HepG2 (cell line): Measurements from ENCODE around the gene PTCD1. TPM values are rescaled to one million over a fixed set of nuclear protein-coding genes. Genes with fewer than 3 reads are reported as not detected.

ENCODE experiments used
- CHD2 ChIP-seq: IDR thresholded peaks from 2 replicates; pipeline ENCODE4 v1.6.1; 2011; ENCODE audit warnings: low read depth, low read length, improper control_type of control experiment
- EEA1 ChIP-seq: sonication (generic); formaldehyde crosslinking; IDR thresholded peaks from 2 replicates; pipeline ENCODE4 v1.5.1; 2020; ENCODE audit warnings: mild to moderate bottlenecking, missing genetic modification reagents, borderline replicate concordance
- HNRNPUL1 ChIP-seq: fragments of 200-400 bp; formaldehyde crosslinking; IDR thresholded peaks from 2 replicates; pipeline ENCODE4 v1.6.1; 2017; ENCODE audit warnings: low read depth, mild to moderate bottlenecking, low read length, moderate library complexity
- IKZF4 ChIP-seq: sonication (generic); formaldehyde crosslinking; IDR thresholded peaks from 2 replicates; pipeline ENCODE4 v1.5.1; 2020; ENCODE audit warnings: borderline replicate concordance, mild to moderate bottlenecking, low read depth, missing genetic modification reagents; ENCODE audit errors: not compliant biosample characterization
- KAT7 ChIP-seq: IDR thresholded peaks from 2 replicates; pipeline ENCODE4 v1.6.1; 2018; ENCODE audit warnings: borderline replicate concordance, missing compliant biosample characterization
- MLLT10 ChIP-seq: sonication (generic); formaldehyde crosslinking; IDR thresholded peaks from 2 replicates; pipeline ENCODE4 v1.4.0; 2020; ENCODE audit warnings: missing genetic modification reagents
- MZF1 ChIP-seq: sonication (generic); formaldehyde crosslinking; IDR thresholded peaks from 2 replicates; pipeline ENCODE4 v1.8.1; 2023; ENCODE audit warnings: mild to moderate bottlenecking, missing genetic modification reagents, borderline replicate concordance
- NFYC ChIP-seq: IDR thresholded peaks from 2 replicates; pipeline ENCODE4 v1.6.1; 2016; ENCODE audit warnings: missing genetic modification reagents, missing compliant biosample characterization
- SP2 ChIP-seq: sonication (generic); formaldehyde crosslinking; IDR thresholded peaks from 2 replicates; pipeline ENCODE4 v1.5.1; 2020; ENCODE audit warnings: mild to moderate bottlenecking, missing genetic modification reagents
- THAP11 ChIP-seq: IDR thresholded peaks from 2 replicates; pipeline ENCODE4 v1.6.1; 2016; ENCODE audit warnings: missing biosample characterization, missing genetic modification reagents
- XBP1 ChIP-seq: sonication (generic); formaldehyde crosslinking; IDR thresholded peaks from 2 replicates; pipeline ENCODE4 v1.5.0; 2020; ENCODE audit warnings: missing genetic modification reagents
- ZBTB21 ChIP-seq: sonication (generic); formaldehyde crosslinking; IDR thresholded peaks from 2 replicates; pipeline ENCODE4 v1.4.0; 2020; ENCODE audit warnings: missing genetic modification reagents
- ZFP36L1 ChIP-seq: sonication (generic); formaldehyde crosslinking; IDR thresholded peaks from 2 replicates; pipeline ENCODE4 v1.8.0; 2022; ENCODE audit warnings: mild to moderate bottlenecking, missing genetic modification reagents, moderate library complexity
- ZMYM3 ChIP-seq: sonication (generic); formaldehyde crosslinking; IDR thresholded peaks from 2 replicates; pipeline ENCODE4 v1.5.1; 2020; ENCODE audit warnings: mild to moderate bottlenecking, missing genetic modification reagents
- ZNF335 ChIP-seq: sonication (generic); formaldehyde crosslinking; IDR thresholded peaks from 2 replicates; pipeline ENCODE4 v1.4.0; 2020; ENCODE audit warnings: missing genetic modification reagents
- ZNF607 ChIP-seq: sonication (generic); formaldehyde crosslinking; IDR thresholded peaks from 2 replicates; pipeline ENCODE4 v1.5.1; 2020; ENCODE audit warnings: missing genetic modification reagents, mild to moderate bottlenecking, borderline replicate concordance
- ZNF790 ChIP-seq: sonication (generic); formaldehyde crosslinking; IDR thresholded peaks from 2 replicates; pipeline ENCODE4 v1.8.0; 2022; ENCODE audit warnings: missing genetic modification reagents, mild to moderate bottlenecking, borderline replicate concordance
- ZNF816 ChIP-seq: sonication (generic); formaldehyde crosslinking; IDR thresholded peaks from 2 replicates; pipeline ENCODE4 v1.8.0; 2022; ENCODE audit warnings: missing genetic modification reagents, mild to moderate bottlenecking, borderline replicate concordance
- ZSCAN25 ChIP-seq: sonication (generic); formaldehyde crosslinking; IDR thresholded peaks from 2 replicates; pipeline ENCODE4 v1.8.0; 2022; ENCODE audit warnings: mild to moderate bottlenecking, missing genetic modification reagents
- polyA plus RNA-seq, 8 experiments: library from polyadenylated mRNA; depleted of rRNA in 3 of 8; stranded (reverse) in 7 of 8; unstranded in 1 of 8; fragments of >200 nt; fragmentation: Illumina TruSeq in 4 of 8; extraction: Trizol in 4 of 8; gene quantifications; 2 replicates each; pipeline versions ENCODE4 v1.2.1 to v1.2.3, GENCODE V29; 2011 to 2016; ENCODE audit warnings: low read depth in 4 of 8, missing spikeins in 1 of 8, mixed read lengths in 1 of 8; ENCODE audit not compliant: insufficient read depth in 1 of 8
- total RNA-seq, 5 experiments: library from RNA; depleted of rRNA; stranded (reverse); fragments of >200 nt; fragmentation: Illumina TruSeq; extraction: Trizol; gene quantifications; 2 replicates each; pipeline ENCODE4 v1.2.3, GENCODE V29; 2016; ENCODE audit warnings: low read depth in 1 of 5
- TF ChIP-seq, protein P1 (sequence below): sonication (generic); formaldehyde crosslinking; IDR thresholded peaks from 2 replicates; pipeline ENCODE4 v1.4.0; 2020; ENCODE audit warnings: mild to moderate bottlenecking, missing genetic modification reagents
- TF ChIP-seq, protein P2 (sequence below): sonication (generic); formaldehyde crosslinking; IDR thresholded peaks from 2 replicates; pipeline ENCODE4 v1.8.0; 2023; ENCODE audit warnings: mild to moderate bottlenecking, missing genetic modification reagents
- TF ChIP-seq, protein P3 (sequence below): sonication (generic); formaldehyde crosslinking; conservative IDR thresholded peaks from 2 replicates; pipeline ENCODE4 v1.5.0; 2020; ENCODE audit warnings: missing genetic modification reagents

Gene PTCD1
- total and polyA plus RNA-seq, 2 of the 13 experiments (the other 11 are each of a cell fraction or from before 2014, with no cell fraction given): 3.0 to 8.4 TPM

DNA sequence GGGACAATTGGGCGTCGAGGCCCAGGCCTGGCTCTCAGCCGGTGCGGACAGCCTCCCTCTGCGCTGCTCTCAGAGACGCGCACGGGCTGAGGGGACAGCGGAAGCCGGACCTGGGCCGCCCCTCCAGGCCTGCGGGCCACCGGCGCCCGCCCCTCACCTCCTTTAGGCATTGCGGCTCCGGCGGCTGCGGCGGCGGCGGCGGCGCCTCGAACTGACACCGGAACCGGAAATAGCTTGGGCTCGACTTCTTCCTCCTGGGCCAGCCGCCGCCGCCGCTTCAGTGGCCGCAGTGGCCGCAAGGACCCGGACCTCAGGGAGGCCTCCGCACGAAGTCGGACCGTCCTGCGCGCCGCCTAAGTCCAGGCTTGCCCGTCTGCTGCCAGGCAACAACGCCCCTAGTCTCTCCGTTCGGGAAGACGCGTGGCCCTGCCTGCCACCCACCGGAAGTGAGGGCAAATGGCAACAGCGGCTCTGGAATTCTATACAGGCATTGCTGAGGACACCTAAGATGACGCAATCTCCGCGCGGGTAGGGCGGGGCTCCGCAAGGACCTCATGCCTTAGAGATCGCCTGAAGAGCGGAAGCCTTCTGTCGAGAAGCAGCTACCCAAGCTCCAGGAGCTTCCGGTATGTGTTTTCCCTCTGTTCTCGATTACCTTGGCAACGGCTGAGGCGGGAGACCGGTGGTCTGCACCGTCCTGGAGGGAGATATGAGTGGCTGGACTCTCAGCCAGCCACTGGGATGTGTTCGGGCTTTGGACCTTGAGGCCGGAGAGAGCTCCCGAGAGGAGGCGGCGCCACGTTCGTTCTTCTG is 30.0 kb downstream of the PTCD1 start, which contains the start of the genes BUD31 and PDAP1 (continued):
- TF ChIP-seq, protein P1, sequence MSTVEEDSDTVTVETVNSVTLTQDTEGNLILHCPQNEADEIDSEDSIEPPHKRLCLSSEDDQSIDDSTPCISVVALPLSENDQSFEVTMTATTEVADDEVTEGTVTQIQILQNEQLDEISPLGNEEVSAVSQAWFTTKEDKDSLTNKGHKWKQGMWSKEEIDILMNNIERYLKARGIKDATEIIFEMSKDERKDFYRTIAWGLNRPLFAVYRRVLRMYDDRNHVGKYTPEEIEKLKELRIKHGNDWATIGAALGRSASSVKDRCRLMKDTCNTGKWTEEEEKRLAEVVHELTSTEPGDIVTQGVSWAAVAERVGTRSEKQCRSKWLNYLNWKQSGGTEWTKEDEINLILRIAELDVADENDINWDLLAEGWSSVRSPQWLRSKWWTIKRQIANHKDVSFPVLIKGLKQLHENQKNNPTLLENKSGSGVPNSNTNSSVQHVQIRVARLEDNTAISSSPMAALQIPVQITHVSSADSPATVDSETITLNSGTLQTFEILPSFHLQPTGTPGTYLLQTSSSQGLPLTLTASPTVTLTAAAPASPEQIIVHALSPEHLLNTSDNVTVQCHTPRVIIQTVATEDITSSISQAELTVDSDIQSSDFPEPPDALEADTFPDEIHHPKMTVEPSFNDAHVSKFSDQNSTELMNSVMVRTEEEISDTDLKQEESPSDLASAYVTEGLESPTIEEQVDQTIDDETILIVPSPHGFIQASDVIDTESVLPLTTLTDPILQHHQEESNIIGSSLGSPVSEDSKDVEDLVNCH (CRISPR knock-in tag): no peak
- TF ChIP-seq ZFP36L1 (CRISPR knock-in tag) (no peak; the same call in 1 of the 2 replicates), THAP11 (peak; percentile 95), ZNF790 (peak; percentile 64; the same call in 1 of the 2 replicates), ZNF607 (CRISPR knock-in tag) (peak; percentile 54), HNRNPUL1 (no peak), IKZF4 (no peak), ZNF816 (CRISPR knock-in tag) (no peak), ZMYM3 (CRISPR knock-in tag) (no peak), MLLT10 (CRISPR knock-in tag) (no peak), SP2 (CRISPR knock-in tag) (peak; percentile 48), EEA1 (peak; percentile 78; the same call in 1 of the 2 replicates), KAT7 (peak; percentile 33; the same call in 1 of the 2 replicates), ZNF335 (CRISPR knock-in tag) (peak; percentile 99), XBP1 (no peak), ZBTB21 (CRISPR knock-in tag) (peak; percentile 76), MZF1 (CRISPR knock-in tag) (no peak), NFYC (CRISPR knock-in tag) (no peak; the same call in 1 of the 2 replicates), CHD2 (peak; percentile 55; the same call in 1 of the 2 replicates), ZSCAN25 (CRISPR knock-in tag) (no peak)
- TF ChIP-seq, protein P2, sequence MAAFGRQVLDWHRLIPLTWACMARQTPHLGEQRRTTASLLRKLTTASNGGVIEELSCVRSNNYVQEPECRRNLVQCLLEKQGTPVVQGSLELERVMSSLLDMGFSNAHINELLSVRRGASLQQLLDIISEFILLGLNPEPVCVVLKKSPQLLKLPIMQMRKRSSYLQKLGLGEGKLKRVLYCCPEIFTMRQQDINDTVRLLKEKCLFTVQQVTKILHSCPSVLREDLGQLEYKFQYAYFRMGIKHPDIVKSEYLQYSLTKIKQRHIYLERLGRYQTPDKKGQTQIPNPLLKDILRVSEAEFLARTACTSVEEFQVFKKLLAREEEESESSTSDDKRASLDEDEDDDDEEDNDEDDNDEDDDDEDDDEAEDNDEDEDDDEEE: no peak
- TF ChIP-seq, protein P3, sequence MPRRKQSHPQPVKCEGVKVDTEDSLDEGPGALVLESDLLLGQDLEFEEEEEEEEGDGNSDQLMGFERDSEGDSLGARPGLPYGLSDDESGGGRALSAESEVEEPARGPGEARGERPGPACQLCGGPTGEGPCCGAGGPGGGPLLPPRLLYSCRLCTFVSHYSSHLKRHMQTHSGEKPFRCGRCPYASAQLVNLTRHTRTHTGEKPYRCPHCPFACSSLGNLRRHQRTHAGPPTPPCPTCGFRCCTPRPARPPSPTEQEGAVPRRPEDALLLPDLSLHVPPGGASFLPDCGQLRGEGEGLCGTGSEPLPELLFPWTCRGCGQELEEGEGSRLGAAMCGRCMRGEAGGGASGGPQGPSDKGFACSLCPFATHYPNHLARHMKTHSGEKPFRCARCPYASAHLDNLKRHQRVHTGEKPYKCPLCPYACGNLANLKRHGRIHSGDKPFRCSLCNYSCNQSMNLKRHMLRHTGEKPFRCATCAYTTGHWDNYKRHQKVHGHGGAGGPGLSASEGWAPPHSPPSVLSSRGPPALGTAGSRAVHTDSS (CRISPR knock-in tag): no peak
